GM18526 (cell line): ENCODE data around the gene PTPRC.

ENCODE experiments used
- POLR2A ChIP-seq: IDR thresholded peaks from 3 replicates; pipeline ENCODE4 v1.6.1; 2011; ENCODE audit not compliant: insufficient read length; ENCODE audit errors: extremely low read depth

Gene PTPRC

DNA sequence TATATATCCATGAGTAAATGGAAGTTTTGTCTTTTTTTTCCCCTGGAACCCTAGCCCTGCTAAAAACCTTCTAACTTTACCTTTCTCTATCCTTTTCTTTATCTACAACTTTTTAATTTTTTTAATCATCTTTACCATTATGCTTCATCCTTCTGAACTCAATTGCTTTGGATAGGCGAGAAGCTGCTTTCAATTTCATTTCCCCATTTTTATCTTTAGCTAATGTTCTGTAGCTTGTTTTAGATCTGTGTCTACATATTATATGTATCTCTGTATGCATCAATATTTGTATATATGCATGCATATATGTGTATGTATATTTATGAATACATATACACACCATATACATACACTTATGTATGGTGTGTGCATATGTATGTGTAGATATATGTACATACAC lies 57.4 kb downstream of the PTPRC start:
- no peak for TF ChIP-seq POLR2A

DNA sequence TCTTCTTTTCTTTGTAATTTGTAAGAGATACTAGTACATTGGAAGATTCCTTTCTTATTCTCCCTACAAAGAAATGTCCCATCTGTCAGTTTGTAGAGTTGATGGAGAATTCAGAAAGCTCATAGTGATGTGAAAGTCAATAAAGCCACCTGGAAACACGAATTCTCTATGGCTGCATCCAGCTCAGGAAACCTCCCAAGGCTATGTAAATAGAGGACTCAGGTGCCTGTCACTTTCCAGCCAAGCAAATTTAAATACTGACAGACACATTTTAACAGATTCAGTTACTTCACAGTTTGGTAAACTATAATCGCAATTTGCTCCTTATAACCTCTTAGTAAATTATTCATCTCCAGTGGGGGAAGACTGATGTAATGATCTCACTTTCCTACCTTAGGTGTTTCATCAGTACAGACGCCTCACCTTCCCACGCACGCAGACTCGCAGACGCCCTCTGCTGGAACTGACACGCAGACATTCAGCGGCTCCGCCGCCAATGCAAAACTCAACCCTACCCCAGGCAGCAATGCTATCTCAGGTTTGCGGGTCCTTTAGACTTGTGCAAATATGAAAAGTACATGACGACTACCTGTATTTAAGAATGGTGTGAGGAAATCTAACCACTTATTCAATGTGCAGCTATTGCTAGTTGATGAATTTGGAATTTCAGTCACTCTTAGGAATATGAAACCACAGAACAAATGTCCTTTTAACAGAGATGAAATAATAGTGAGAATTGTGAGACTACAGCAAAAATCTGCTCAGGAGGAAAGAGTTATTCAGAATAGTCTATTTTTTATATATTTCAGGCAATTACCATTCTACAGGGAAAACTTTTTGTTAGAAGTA lies 60.6 kb downstream of the PTPRC start:
- no peak for TF ChIP-seq POLR2A

DNA sequence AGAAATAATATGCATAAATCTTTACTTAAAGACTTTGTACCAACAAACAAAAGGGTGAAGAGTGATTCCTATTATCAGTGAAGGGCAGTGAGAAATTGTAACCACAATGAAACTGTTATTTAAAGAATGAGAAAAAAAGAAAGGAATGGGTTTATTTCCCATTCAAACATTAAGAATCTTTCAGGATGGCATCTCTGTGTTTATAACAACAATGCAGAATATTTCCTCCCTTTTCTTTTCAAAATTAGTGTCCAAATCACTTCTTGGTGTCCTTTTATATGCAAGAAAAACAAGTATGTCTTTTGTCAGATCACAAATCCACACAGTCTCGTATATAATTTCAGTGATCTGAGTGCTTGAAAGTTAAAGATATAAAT lies 61.2 kb downstream of the PTPRC start:
- TF ChIP-seq POLR2A = no peak

DNA sequence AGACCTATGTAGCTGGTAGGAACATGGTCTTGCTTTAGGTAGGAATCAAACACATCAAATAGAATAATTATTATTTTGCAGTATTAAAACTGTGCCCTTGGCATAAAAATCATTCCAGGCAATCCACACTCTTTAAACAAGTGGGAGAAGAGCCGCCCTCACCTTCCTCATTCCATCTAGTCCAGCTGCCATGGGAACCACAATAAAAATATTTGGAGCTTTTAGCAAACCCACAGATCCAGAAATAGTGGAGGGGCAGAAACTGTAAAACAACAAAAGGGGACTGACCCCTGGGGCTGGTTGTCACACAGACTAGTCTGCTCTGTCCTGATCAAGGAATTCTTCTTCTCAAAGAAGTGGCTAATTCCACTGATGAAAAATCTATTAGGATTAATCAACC lies 61.6 kb downstream of the PTPRC start:
- TF ChIP-seq POLR2A = no peak

DNA sequence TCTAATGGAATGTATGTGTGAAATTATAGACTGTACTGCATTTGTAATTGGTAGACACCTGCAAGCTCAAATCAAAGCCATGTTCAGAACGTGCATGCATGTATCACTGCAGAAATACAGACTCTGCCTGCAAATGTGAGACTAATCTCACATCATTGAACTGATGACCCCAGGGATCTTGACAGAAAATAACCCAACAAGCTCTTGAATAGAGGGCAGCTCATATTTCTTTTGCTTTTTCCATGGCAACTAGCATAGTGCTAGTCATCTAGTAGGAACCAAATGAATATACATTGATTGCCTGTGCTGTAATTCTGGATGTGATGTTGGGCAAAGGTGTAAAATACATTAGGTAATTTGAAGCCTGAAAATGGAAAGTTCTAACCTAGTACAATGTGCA lies 62.4 kb downstream of the PTPRC start:
- no peak for TF ChIP-seq POLR2A

DNA sequence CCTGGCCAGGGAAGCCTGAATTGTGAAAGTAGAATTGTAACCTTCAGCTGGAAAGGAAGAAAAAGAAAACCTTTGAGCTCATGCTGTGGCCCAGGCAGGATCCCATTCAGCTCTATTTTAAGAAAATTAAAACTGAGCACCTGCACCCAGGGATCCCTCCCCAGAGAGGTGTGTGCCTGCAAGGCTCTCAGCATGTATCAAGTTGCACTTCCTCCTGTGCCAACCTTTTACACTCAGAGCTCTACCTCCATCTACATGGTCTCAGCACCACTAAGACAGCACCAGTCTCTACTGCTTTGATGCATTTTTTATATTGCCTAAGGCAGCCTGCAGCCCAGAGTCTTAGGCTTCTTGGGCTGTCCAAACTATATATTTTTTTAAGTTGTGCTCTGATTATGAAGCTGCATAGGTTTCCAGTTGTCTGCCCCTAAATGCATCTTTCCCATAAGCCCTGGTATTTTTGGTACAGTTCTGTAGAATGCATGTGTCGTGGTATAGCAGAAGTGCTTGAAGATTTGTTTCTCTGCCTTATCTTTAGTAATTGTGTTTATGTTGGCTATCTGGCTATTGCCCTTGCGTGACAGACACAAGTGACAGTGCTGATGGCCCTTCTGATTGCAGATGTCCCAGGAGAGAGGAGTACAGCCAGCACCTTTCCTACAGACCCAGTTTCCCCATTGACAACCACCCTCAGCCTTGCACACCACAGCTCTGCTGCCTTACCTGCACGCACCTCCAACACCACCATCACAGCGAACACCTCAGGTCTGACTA lies 63.1 kb downstream of the PTPRC start:
- no peak for TF ChIP-seq POLR2A

DNA sequence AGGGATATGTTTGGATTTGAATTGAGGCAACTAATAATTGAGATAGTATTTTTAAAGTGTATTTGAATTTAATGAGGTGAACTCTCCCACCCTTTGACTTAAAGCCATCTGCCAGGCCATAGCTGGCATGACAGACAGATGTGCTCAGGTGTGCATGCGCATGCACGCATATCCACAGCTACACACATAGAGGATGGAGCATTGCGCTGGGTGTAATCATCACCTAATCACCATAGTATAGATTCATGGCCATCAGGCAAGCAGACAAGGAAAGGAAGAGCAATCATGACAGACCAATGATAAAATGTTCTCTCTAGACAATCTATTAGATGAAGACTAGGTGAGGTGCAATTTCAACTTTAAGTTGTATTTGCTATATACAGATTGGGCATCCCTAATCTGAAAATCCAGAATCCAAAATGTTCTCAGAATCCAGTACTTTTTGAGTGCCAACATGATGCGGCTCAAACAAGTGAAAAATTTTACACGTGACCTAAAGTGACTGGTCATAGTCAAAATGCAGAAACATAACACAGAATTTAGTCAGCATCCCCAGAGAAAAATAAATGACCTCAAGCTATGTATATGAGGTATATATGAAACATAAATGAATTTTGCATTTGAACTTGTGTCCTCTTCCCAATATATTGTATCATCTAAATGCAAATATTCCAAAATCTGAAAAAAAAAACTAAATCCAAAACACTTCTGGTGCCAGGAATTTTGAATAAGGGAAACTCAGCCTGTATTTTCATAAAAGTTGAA lies 70.1 kb downstream of the PTPRC start:
- no peak for TF ChIP-seq POLR2A

DNA sequence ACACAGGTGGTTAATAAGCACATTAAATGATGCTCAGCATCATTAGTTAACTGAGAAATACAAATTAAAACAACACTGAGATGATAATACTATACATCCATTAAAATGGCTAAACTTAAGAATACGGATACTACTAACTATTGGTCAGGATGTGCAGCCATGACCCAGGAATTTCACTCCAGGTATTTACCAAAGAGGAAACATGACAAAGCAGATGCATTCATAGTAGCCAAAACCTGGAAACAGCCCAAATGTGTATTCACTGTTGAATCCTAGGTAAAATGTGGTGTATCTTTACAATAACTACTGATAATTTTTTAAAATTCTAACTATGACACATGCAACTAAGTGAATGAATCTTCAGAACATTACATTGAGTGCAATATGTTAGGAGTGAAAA lies 73.0 kb downstream of the PTPRC start:
- TF ChIP-seq POLR2A = no peak

DNA sequence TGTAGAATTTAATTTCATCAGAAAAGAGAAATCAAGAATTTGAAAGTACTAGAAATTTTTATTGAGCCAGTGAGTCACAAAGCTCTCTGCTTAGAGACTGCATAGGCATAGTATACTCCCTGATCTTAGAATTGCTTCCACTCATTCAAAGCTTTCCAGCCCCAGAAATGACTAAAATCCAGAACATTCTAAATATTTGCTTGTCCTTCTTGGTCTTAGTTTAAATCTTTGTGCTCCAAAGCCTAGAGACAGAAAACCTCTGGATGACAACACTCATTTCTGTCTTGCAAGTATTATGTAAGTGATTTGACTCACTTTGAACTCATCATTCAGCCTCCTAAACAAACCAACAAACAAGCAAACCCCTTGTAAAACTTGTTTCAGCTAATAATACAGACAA lies 74.2 kb downstream of the PTPRC start:
- TF ChIP-seq POLR2A = no peak

DNA sequence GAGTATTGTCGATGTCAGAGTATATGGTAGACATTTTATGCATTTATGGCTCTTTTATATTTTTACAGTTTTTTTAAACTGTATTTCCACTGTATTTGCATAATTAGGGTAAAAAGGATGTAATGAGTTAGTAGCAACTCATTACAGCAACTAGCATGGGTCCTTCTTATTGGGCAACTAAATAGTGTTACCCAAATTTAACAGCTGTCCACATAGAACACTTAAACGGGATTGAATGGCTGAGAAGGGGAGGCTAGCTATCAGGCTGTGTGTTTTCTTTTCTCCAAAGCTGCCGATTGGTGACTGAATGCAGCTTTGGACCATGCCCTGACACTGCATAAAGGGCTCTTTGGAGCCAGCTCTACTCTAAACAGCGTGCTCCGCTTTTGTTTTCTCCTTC lies 75.4 kb downstream of the PTPRC start:
- TF ChIP-seq POLR2A = no peak

DNA sequence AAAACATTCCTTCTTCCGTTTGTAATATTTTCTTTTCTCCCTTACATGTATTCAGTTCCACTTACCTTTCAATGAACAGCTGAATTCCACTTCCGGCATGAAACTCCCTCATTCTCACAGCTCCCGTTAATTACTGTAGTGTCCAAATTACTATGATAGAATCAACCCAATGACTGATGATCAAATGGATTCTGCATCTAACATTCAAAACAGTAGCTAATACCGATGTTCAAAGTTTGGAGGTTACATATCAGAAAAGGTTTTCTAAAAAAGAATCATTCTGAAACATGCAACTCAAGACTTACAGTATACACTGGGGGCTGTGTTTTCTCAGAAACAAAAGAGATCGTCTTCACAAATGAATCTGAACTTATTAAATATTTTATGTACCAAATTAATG lies 77.2 kb downstream of the PTPRC start:
- TF ChIP-seq POLR2A = no peak

DNA sequence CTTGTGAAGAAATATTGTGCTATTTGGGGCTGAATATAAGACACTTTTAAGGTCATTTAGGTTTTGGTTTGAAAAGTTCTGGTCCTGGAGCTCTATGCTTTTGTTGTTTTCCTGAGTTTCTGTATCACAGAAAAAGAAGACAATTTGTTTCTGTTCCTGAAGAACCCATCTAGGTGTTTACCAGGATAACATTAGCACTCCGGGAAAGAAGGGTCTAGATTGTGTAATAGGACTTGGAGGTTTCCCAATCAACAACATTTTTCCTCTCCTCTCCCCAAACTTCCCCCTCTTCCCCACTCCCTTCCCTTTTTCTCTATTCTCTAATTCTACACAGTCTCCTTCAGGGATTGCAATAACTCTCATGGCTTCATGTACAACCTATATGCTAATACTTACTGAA lies 78.7 kb downstream of the PTPRC start:
- TF ChIP-seq POLR2A = no peak

DNA sequence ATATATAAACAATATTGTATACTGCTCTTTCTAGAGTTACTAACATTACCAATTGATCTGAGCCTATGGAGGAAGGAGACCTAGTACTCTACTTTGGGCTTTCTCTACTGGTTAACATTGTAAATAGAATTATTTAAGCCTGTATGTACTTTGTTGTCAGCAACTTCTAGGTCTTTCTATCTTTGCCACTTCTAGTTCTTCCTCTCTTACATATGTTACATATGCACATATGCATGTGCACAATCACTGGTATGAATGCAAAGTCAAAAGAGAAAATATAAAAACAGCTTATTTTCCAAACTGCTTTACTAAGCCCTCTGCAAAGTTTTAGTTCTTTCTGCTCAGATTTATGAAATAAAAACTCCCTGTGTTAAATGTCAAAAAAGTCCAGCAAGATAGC lies 84.3 kb downstream of the PTPRC start:
- no peak for TF ChIP-seq POLR2A

DNA sequence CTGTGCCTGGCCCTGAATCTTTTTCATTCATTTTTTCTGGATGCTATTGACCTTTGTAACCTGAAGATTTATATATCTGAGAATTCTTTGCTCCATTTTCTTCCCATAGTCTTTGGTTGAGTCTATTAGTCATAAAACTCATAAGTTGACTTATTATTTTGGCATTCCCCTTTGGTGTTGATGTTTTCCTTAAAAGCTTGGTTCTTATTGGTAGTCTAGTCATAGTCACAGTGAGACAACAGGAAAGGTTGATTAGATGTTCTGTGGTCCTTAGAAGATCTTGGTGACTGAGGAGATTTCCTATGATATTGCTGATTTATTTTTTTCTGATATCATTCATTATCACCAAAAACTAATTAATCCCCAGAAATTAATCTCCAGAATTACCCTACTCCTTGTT lies 86.2 kb downstream of the PTPRC start:
- TF ChIP-seq POLR2A = no peak

DNA sequence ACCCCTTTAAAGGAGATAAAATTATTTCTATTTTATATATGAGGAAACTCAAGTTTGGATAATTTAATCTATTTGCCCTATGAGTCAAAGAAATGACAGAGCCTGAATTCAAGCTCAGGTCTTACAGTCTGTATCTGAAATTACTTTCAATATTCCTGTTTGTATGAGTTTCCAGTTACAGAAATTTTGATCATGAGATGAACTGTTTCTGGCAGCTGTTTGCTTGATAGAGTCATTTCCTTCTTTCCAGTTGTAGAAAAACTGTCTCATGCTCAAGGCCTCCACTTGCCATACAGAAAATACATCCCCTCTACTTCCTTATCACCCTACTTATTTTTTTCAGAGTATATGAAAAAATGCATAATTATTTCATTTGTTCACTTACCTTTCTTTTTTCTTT lies 87.6 kb downstream of the PTPRC start:
- no peak for TF ChIP-seq POLR2A

DNA sequence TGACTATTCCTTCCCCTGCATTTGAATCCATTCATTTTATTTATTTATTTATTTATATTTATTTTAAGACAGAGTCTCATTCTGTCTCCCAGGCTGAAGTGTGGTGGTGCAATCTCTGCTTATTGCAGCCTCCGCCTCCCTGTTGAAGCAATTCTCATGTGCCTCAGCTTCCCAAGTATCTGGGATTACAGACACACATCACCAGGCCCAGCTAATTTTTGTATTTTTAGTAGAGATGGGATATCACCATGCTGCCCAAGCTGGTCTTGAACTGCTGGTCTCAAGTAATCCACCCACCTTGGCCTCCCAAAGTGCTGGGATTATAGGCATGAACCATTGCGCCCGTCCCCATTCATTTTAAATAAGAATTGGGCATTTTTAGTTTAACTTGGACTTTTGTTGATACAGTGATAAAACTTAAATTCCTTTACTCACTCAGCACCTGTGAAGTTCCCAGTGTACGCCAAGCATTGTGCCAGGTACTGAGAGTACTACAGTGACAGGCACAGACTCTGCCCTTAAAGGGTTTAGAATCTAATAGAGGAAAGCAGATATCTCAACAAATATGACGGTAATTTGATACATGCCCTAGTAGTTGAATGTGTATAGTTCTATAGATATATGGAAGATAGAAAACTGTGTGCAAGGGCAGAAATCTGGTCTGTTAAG lies 90.5 kb downstream of the PTPRC start:
- no peak for TF ChIP-seq POLR2A

DNA sequence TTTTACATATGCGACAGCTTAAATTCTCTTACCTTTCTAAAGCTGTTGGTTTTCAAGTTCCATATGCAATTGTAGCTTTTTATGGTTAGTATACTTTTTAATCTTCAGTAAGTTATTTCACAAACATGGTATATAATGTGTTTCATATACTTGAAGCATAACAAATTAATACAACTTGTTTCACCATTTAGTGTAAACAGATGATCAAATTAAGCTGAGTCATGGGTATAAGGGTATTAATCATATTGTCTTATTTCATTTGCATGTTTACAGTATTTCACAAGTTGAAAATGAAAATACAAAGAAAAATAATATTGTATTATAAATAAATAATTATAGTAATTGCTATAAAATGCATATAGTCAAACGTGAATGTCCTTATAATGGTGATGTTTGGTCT lies 92.1 kb downstream of the PTPRC start:
- no peak for TF ChIP-seq POLR2A
